ENCODE measurements around the gene IL23A.
"Not testable (repeated sequence)": the region's sequence is repeated elsewhere in the genome, so short reads cannot be mapped to it uniquely, and the experiment has no call there.

DNA sequence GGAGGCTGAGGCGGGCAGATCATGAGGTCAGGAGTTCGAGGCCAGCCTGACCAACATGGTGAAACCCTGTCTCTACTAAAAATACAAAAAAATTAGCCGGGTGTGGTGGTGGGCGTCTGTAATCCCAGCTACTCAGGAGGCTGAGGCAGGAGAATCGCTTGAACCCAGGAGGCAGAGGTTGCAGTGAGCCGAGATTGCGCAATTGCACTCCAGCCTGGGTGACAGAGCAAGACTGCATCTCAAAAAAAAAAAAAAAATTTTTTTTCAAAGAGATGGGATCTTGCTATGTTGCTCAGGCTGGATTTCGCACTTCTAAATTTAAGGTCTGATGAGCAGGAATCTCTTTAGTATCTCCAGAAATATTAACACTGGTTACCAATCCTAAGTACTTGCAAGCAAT, 17.1 kb upstream of the IL23A start:
- not testable (repeated sequence) for TF ChIP-seq CHD2 (IDR thresholded peaks at IDR 0.05; ENCODE audit: low read length, partially characterized antibody); EP300 (IDR thresholded peaks at IDR 0.05; ENCODE audit: borderline replicate concordance in 1 of 2, low read depth in 1 of 2, low read length in 1 of 2); POLR2AphosphoS5 (IDR thresholded peaks at IDR 0.05; ENCODE audit: low read depth, low read length); GATA2 (CRISPR knock-in tag; IDR thresholded peaks at IDR 0.05); TAF1 (IDR thresholded peaks at IDR 0.05; ENCODE audit: borderline replicate concordance, low read depth, low read length)
- TF ChIP-seq, protein P1, sequence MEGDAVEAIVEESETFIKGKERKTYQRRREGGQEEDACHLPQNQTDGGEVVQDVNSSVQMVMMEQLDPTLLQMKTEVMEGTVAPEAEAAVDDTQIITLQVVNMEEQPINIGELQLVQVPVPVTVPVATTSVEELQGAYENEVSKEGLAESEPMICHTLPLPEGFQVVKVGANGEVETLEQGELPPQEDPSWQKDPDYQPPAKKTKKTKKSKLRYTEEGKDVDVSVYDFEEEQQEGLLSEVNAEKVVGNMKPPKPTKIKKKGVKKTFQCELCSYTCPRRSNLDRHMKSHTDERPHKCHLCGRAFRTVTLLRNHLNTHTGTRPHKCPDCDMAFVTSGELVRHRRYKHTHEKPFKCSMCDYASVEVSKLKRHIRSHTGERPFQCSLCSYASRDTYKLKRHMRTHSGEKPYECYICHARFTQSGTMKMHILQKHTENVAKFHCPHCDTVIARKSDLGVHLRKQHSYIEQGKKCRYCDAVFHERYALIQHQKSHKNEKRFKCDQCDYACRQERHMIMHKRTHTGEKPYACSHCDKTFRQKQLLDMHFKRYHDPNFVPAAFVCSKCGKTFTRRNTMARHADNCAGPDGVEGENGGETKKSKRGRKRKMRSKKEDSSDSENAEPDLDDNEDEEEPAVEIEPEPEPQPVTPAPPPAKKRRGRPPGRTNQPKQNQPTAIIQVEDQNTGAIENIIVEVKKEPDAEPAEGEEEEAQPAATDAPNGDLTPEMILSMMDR (IDR thresholded peaks at IDR 0.05), result not testable (repeated sequence)
- TF ChIP-seq, protein P2, sequence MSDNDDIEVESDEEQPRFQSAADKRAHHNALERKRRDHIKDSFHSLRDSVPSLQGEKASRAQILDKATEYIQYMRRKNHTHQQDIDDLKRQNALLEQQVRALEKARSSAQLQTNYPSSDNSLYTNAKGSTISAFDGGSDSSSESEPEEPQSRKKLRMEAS (IDR thresholded peaks at IDR 0.05; ENCODE audit: low read depth), result not testable (repeated sequence)

Data from SK-N-SH (cell line).